A549 treated with ZK216348 at 1 μM for 4 hours (cell line): ENCODE data around the gene UQCC5. TPM values are rescaled to one million over a fixed set of nuclear protein-coding genes. Genes with fewer than 3 reads are reported as not detected.

Experiments used
- total RNA-seq: library from RNA; stranded (reverse); fragments of 200-300 nt; extraction: Qiagen RNA extraction; gene quantifications from 5 replicates; pipeline ENCODE4 v1.2.3, GENCODE V29; 2022; ENCODE audit warnings: low read depth

The UQCC5 gene
- 43.4 to 69.8 TPM (median 59.8 TPM) in 5 replicates for total RNA-seq

GRCh38 chr3:52536369-52537164, at the start of gene UQCC5:
TSS of gene UQCC5 (plus strand) at chr3:52536605. CDS start at chr3:52536756, 151 bp downstream.

GRCh38 chr3:52494886-52495495, 41.4 kb upstream of the UQCC5 start, which contains the start of gene STAB1:
TSS of gene STAB1 (plus strand) at chr3:52495338. CDS start at chr3:52495414, 76 bp downstream.

GRCh38 chr3:52533623-52534280, 2.7 kb upstream of the UQCC5 start, which contains the start of gene NT5DC2:
TSS of gene NT5DC2 (minus strand) at chr3:52533857. CDS start at chr3:52533737, 120 bp downstream.

Other genes starting within 250 kb of the UQCC5 start
- 1.5 to 4.6 TPM (median 3.8 TPM) in 5 replicates for gene GLYCTK, start 248.8 kb upstream of the UQCC5 start, total RNA-seq
- gene DNAH1, start 220.3 kb upstream of the UQCC5 start, total RNA-seq = 0.72 to 1.6 TPM (median 0.89 TPM) in 5 replicates
- gene BAP1, start 126.6 kb upstream of the UQCC5 start, total RNA-seq = 25.6 to 40.0 TPM (median 38.8 TPM) in 5 replicates
- 2.1 to 4.5 TPM (median 2.7 TPM) in 5 replicates for gene PHF7, start 125.9 kb upstream of the UQCC5 start, total RNA-seq
- gene SEMA3G, start 91.5 kb upstream of the UQCC5 start, total RNA-seq = 0.07 to 0.15 TPM (median 0.12 TPM) in 5 replicates
- gene TNNC1, start 82.6 kb upstream of the UQCC5 start, total RNA-seq = 0.87 to 2.3 TPM (median 1.2 TPM) in 5 replicates
- 10.9 to 17.3 TPM (median 14.4 TPM) in 5 replicates for gene NISCH, start 81.0 kb upstream of the UQCC5 start, total RNA-seq
- gene STAB1, start 41.3 kb upstream of the UQCC5 start, total RNA-seq = 0.09 to 0.14 TPM in 2 of 5 replicates, not detected in the others
- gene NT5DC2, start 2.7 kb upstream of the UQCC5 start, total RNA-seq = 70.6 to 110 TPM (median 101 TPM) in 5 replicates
- 10.7 to 17.2 TPM (median 14.0 TPM) in 5 replicates for gene PBRM1, start 149.3 kb downstream of the UQCC5 start, total RNA-seq
- gene GNL3, start 149.4 kb downstream of the UQCC5 start, total RNA-seq = 81.3 to 199 TPM (median 94.2 TPM) in 5 replicates
- 34.7 to 41.4 TPM (median 39.2 TPM) in 5 replicates for gene GLT8D1, start 169.2 kb downstream of the UQCC5 start, total RNA-seq
- gene SPCS1, start 169.5 kb downstream of the UQCC5 start, total RNA-seq = 142 to 178 TPM (median 160 TPM) in 5 replicates
- gene NEK4, start 234.3 kb downstream of the UQCC5 start, total RNA-seq = 11.5 to 14.3 TPM (median 12.9 TPM) in 5 replicates
- gene ITIH1, start 241.0 kb downstream of the UQCC5 start, total RNA-seq = not detected in 5 replicates